Chondrocyte (in vitro differentiated cells): ENCODE data around the gene MED28. TPM values are rescaled to one million over a fixed set of nuclear protein-coding genes. Genes with fewer than 3 reads are reported as not detected.
"Not testable (repeated sequence)": the region's sequence is repeated elsewhere in the genome, so short reads cannot be mapped to it uniquely, and the experiment has no call there.

Experiments used
- DNase-seq: peaks from one replicate; pipeline ENCODE4 v3.0.0; 2021; ENCODE audit warnings: mixed read lengths, low spot score
- H3K27ac Mint-ChIP-seq: one replicate; pipeline ENCODE4 v1.8.0; 2021; ENCODE audit warnings: mild to moderate bottlenecking, moderate library complexity, mixed read lengths; ENCODE audit not compliant: unreplicated experiment
- H3K27me3 Mint-ChIP-seq: 2 replicates; pipeline ENCODE4 v1.8.0; 2021; ENCODE audit warnings: low read depth, mixed read lengths
- H3K36me3 Mint-ChIP-seq: 2 replicates; pipeline ENCODE4 v1.8.0; 2021; ENCODE audit warnings: low read depth, mixed read lengths
- H3K4me1 Mint-ChIP-seq: 2 replicates; pipeline ENCODE4 v1.8.0; 2021; ENCODE audit warnings: low read depth, mild to moderate bottlenecking, mixed read lengths
- H3K4me3 Mint-ChIP-seq: one replicate; pipeline ENCODE4 v1.8.0; 2021; ENCODE audit warnings: mild to moderate bottlenecking, moderate library complexity, mixed read lengths; ENCODE audit not compliant: unreplicated experiment
- H3K9me3 Mint-ChIP-seq: 2 replicates; pipeline ENCODE4 v1.8.0; 2021; ENCODE audit warnings: low read depth, mixed read lengths
- CTCF ChIP-seq: fragments of 200-600 bp; sonication (generic); IDR thresholded peaks from 2 replicates; pipeline ENCODE4 v1.5.0; 2021; ENCODE audit warnings: antibody characterized with exemption, mild to moderate bottlenecking, moderate library complexity
- long read RNA-seq: library from polyadenylated mRNA; stranded (forward); transcript quantifications from one replicate; pipeline ENCODE4 v2.0.0, GENCODE V29; 2021
- total RNA-seq: library from RNA; stranded (reverse); gene quantifications from 3 replicates; pipeline ENCODE4 v1.2.1, GENCODE V29; 2021

Gene MED28
- 28.9 to 35.1 TPM (median 29.8 TPM) in 3 replicates for total RNA-seq
- long read RNA-seq, full-length matches to known transcripts: 24 of 26 reads
- long read RNA-seq, partial matches to known transcripts: 0 of 26 reads
- long read RNA-seq, other reads (novel, unspliced or antisense): 2 of 26 reads

GRCh38 chr4:17614416-17615299 is at the start of gene MED28:
TSS of gene MED28 (plus strand) at chr4:17614641. CDS start at chr4:17614655, 14 bp downstream.
- Mint-ChIP-seq H3K36me3 (peaks cover 5% of the 10 kb centered on the region), H3K9me3 (no peaks in the 10 kb centered on the region), H3K27ac (peak within 1 kb of the TSS; percentile 98), H3K4me1 (peaks cover 37% of the 10 kb centered on the region), H3K27me3 (no peaks in the 10 kb centered on the region), H3K4me3 (peak within 1 kb of the TSS; percentile 95)
- TF ChIP-seq CTCF: no peak
- DNase-seq: peak; percentile 97

- DNase-seq: no peak
- H3K4me3 Mint-ChIP-seq: no peak overlapping the region
- no peaks in the 10 kb centered on the region for H3K27me3 Mint-ChIP-seq
- no peak overlapping the region for H3K27ac Mint-ChIP-seq
- H3K9me3 Mint-ChIP-seq: no peaks in the 10 kb centered on the region
- TF ChIP-seq CTCF: no peak
- peaks cover 5% of the 10 kb centered on the region for H3K4me1 Mint-ChIP-seq
- H3K36me3 Mint-ChIP-seq: no peaks in the 10 kb centered on the region
Measured at GRCh38 chr4:17565846-17566245, 48.6 kb upstream of the MED28 start.

GRCh38 chr4:17567271-17567670 is 47.2 kb upstream of the MED28 start:
- no peak for TF ChIP-seq CTCF
- Mint-ChIP-seq H3K9me3 (no peaks in the 10 kb centered on the region), H3K27ac (no peak overlapping the region), H3K4me1 (no peaks in the 10 kb centered on the region), H3K27me3 (no peaks in the 10 kb centered on the region), H3K4me3 (no peak overlapping the region), H3K36me3 (no peaks in the 10 kb centered on the region)
- no peak for DNase-seq

- no peaks in the 10 kb centered on the region for H3K9me3 Mint-ChIP-seq
- no peak for TF ChIP-seq CTCF
- no peak overlapping the region for H3K27ac Mint-ChIP-seq
- no peak for DNase-seq
- peaks cover 16% of the 10 kb centered on the region for H3K4me1 Mint-ChIP-seq
- H3K4me3 Mint-ChIP-seq: no peak overlapping the region
- no peaks in the 10 kb centered on the region for H3K36me3 Mint-ChIP-seq
- H3K27me3 Mint-ChIP-seq: no peaks in the 10 kb centered on the region
Measured at GRCh38 chr4:17574206-17574605, 40.2 kb upstream of the MED28 start.

GRCh38 chr4:17575177-17575576 is 39.3 kb upstream of the MED28 start:
- DNase-seq, H3K4me3 Mint-ChIP-seq, H3K27ac Mint-ChIP-seq, H3K27me3 Mint-ChIP-seq, H3K36me3 Mint-ChIP-seq, H3K9me3 Mint-ChIP-seq: not testable (repeated sequence)
- peaks cover 16% of the 10 kb centered on the region for H3K4me1 Mint-ChIP-seq
